HFF-Myc (cell line): ENCODE measurements around the gene UGT3A2.

Experiments
- DNase-seq: peaks from one replicate; pipeline ENCODE4 v3.0.0-alpha.2; 2011; ENCODE audit warnings: low read depth; ENCODE audit errors: extremely low read depth
- H3K4me3 ChIP-seq: replicated peaks from 2 replicates; pipeline ENCODE4 v1.5.1; 2011; ENCODE audit warnings: low read depth, mild to moderate bottlenecking, control low read depth, low read length
- TF ChIP-seq, protein P1 (sequence below): IDR thresholded peaks from 2 replicates; pipeline ENCODE4 v1.5.1; 2012; ENCODE audit warnings: mild to moderate bottlenecking, low read depth, low read length, control low read depth; ENCODE audit errors: missing control alignments

The UGT3A2 gene

GRCh38 chr5:36055984-36056383 lies 10.7 kb downstream of the UGT3A2 start:
- H3K4me3 ChIP-seq, result no peak overlapping the region
- TF ChIP-seq, protein P1, sequence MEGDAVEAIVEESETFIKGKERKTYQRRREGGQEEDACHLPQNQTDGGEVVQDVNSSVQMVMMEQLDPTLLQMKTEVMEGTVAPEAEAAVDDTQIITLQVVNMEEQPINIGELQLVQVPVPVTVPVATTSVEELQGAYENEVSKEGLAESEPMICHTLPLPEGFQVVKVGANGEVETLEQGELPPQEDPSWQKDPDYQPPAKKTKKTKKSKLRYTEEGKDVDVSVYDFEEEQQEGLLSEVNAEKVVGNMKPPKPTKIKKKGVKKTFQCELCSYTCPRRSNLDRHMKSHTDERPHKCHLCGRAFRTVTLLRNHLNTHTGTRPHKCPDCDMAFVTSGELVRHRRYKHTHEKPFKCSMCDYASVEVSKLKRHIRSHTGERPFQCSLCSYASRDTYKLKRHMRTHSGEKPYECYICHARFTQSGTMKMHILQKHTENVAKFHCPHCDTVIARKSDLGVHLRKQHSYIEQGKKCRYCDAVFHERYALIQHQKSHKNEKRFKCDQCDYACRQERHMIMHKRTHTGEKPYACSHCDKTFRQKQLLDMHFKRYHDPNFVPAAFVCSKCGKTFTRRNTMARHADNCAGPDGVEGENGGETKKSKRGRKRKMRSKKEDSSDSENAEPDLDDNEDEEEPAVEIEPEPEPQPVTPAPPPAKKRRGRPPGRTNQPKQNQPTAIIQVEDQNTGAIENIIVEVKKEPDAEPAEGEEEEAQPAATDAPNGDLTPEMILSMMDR, result no peak
- DNase-seq, result no peak

- TF ChIP-seq, protein P1, result no peak
- no peak overlapping the region for H3K4me3 ChIP-seq
- no peak for DNase-seq
Measured at GRCh38 chr5:36054647-36055046, 12.0 kb downstream of the UGT3A2 start.

- TF ChIP-seq, protein P1, result no peak
- H3K4me3 ChIP-seq, result no peak overlapping the region
- DNase-seq, result no peak
Measured at GRCh38 chr5:36052538-36052937, 14.1 kb downstream of the UGT3A2 start.

DNA sequence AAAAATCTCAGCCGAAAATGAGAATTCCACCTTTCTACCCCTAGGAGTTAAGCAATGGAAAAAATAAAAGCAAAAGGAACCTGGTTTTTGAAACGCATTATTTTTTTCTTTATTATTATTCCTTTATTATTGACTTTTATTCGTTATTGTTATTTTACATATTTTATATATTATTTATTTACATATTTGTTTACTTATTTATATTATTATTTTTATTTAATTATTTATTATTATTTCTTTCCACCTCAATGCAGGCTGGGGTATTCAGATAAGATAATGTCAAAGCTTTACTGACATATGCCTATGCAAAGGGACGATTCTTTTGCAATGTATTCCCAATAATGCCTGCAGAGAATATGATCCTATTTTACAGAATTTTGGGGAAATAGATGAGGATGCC lies 16.7 kb downstream of the UGT3A2 start:
- no peak for DNase-seq
- H3K4me3 ChIP-seq, result no peak overlapping the region
- TF ChIP-seq, protein P1, result no peak

DNA sequence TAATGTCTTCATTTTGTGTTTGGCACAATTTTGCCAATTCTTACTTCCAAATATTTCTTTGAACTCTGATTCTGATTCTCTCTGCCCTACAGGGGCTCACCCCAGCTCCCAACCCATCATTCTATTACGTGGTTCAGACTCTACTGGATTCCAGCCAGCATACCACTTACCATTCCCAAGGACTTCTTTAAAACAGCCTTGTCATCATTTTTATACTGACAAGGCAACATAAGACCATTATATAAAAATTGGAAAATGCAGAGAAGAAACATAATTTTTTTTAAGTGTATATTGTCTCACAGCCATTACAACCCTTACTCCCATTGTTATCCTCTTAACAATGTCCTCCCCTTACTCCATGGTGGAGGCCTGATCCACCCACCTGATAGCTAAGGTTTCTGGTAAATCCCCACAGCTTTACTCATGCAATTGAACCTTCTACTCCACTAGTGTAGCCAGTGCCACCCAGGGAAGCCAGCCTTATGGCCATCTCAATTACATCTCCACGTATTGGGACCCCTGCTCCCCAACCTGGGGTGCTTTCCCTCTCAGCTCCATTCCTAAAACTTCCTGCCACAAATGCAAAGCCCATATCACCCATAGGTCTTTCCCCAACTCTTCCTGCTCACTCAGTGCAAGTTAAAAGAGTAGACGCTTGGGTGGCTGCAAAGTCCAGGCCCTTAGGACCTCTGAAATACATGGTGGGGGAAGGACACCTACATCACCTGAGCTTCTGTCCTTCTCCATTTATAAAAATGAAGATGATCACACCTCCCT lies 19.1 kb downstream of the UGT3A2 start:
- TF ChIP-seq, protein P1, result no peak
- no peak overlapping the region for H3K4me3 ChIP-seq
- no peak for DNase-seq

GRCh38 chr5:36045895-36046294 lies 20.8 kb downstream of the UGT3A2 start:
- no peak for DNase-seq
- TF ChIP-seq, protein P1, result no peak
- H3K4me3 ChIP-seq, result no peak overlapping the region

- no peak overlapping the region for H3K4me3 ChIP-seq
- no peak for DNase-seq
- TF ChIP-seq, protein P1, result no peak
Measured at GRCh38 chr5:36041537-36041845, 25.2 kb downstream of the UGT3A2 start.
